Left ventricle myocardium superior (tissue), 1 donor: ENCODE data around the gene MPL. TPM values are rescaled to one million over a fixed set of nuclear protein-coding genes. Genes with fewer than 3 reads are reported as not detected.

Source experiments
- ATAC-seq: fragments of 200-7000 bp; cut with Tn5 transposase; one replicate; pipeline ENCODE4 v1.9.1; 2020; ENCODE audit warnings: mild to moderate bottlenecking, moderate library complexity
- DNase-seq: peaks from one replicate; pipeline ENCODE4 v3.0.0-alpha.2; 2020
- intact Hi-C: fragments of 100-400 bp; cut with micrococcal nuclease; formaldehyde crosslinking; loops from one replicate; pipeline ENCODE4 v1.11.0; 2022
- total RNA-seq: library from RNA; stranded (reverse); fragmentation: NEBNext Ultra II Directional; extraction: Animal tissue kit (Norgen Biotek cat#: 25700); gene quantifications from one replicate; pipeline ENCODE4 v1.2.1, GENCODE V29; 2021
- donor health status: DM: no; HTN: yes; CAD: no; lungs with severe emphysema.

The MPL gene
- total RNA-seq, 1 donor from 2014 or later: 0.40 TPM

GRCh38 chr1:43305461-43305860, 32.2 kb upstream of the MPL start:
- DNase-seq: no peak
- intact Hi-C loops: no loop called here

GRCh38 chr1:43305926-43306687, 31.5 kb upstream of the MPL start:
- intact Hi-C loops: no loop called here
- ATAC-seq (no peak), DNase-seq (no peak)

More at GRCh38 chr1:43305461-43305860, 32.2 kb upstream of the MPL start:
- no peak for ATAC-seq

DNA sequence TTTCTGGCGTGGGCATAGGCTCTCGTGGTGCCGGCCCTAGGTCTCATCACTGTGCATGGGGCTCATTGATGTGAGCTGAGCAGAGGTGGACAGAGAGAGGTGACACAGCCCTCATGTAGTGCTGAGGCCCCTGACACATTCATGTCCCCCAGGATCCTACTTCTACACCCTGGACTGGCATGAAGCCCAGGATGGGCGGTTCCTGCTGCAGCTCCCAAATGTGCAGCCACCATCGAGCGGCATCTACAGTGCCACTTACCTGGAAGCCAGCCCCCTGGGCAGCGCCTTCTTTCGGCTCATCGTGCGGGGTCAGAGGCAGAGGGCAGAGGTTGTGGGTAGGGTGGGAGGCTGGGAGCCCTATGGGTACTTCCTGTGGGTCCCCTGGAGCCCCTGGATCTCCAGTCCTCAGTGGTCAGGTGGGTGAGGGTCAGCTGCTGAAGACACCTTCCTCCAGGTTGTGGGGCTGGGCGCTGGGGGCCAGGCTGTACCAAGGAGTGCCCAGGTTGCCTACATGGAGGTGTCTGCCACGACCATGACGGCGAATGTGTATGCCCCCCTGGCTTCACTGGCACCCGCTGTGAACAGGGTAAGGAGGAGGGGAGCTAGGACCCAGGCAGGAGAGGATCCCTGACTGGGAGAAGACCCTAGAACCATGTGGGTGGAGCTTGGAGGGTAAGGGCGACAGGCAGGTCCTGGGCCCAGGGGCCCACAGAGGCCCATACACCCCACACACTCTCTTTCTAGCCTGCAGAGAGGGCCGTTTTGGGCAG, 30.7 kb upstream of the MPL start:
- intact Hi-C loops: no loop called here
- no peak for DNase-seq
- no peak for ATAC-seq

DNA sequence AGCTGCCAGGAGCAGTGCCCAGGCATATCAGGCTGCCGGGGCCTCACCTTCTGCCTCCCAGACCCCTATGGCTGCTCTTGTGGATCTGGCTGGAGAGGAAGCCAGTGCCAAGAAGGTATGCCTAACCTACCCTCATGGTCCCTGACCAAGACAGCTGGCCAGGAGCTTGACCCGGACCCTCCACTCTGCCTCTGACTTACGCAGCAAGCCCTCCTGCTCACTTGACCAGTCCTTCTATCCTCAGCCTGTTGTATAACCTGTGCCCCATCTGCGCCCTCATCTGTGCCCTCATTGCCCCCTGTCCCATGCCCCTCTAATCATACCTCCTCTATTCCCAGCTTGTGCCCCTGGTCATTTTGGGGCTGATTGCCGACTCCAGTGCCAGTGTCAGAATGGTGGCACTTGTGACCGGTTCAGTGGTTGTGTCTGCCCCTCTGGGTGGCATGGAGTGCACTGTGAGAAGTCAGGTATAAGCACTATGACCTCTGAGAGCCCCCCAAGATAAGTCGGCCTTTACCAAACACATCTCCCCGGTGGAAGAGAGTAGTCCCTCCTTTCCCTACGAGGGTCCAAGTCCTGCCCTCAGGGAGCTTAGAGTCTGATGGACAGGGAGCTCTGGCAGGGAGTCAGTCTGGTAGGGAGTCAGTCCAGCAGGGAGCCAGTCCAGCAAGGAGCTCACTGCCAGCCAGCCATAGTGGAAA, 30.0 kb upstream of the MPL start:
- intact Hi-C loops: no loop called here
- DNase-seq (no peak), ATAC-seq (no peak)

DNA sequence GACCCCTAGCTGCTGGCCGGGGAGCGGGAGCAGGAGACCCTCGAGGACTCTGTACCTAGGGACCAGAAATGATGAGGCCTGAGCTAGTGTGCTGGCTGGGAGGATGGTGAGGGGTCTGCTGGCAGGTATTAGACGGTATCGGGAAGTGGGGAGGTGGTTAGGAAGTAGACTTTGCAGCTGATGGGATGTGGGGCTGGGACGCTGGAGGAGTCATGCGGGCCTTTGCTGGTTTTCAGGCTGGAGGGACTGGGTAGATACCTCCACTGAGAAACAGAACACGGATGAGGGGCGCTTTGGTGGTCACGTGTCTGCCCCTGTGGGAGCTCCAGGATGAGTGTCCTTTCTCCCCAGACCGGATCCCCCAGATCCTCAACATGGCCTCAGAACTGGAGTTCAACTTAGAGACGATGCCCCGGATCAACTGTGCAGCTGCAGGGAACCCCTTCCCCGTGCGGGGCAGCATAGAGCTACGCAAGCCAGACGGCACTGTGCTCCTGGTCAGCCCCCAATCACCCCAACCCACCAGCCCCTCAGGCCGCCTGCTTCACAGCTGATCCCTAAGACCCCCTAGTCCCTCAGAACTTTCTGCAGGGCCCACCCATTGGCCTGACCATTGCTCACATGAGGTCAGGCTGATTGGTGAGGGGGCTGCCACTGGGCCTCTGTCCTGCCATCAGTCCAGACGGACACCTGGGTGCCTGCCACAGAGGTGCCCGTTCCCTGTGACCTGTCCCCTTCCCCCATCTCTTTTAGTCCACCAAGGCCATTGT, 28.8 kb upstream of the MPL start:
- DNase-seq (no peak), ATAC-seq (no peak)
- intact Hi-C loops: no loop called here

GRCh38 chr1:43309405-43310025, 28.1 kb upstream of the MPL start:
- intact Hi-C loops: no loop called here
- DNase-seq (no peak), ATAC-seq (no peak)

- no peak for DNase-seq
- intact Hi-C loops: no loop called here
- ATAC-seq: no peak
Observed at GRCh38 chr1:43311521-43311920, 26.1 kb upstream of the MPL start.

GRCh38 chr1:43312212-43312623, 25.4 kb upstream of the MPL start:
- intact Hi-C loops: no loop called here
- no peak for ATAC-seq
- no peak for DNase-seq

DNA sequence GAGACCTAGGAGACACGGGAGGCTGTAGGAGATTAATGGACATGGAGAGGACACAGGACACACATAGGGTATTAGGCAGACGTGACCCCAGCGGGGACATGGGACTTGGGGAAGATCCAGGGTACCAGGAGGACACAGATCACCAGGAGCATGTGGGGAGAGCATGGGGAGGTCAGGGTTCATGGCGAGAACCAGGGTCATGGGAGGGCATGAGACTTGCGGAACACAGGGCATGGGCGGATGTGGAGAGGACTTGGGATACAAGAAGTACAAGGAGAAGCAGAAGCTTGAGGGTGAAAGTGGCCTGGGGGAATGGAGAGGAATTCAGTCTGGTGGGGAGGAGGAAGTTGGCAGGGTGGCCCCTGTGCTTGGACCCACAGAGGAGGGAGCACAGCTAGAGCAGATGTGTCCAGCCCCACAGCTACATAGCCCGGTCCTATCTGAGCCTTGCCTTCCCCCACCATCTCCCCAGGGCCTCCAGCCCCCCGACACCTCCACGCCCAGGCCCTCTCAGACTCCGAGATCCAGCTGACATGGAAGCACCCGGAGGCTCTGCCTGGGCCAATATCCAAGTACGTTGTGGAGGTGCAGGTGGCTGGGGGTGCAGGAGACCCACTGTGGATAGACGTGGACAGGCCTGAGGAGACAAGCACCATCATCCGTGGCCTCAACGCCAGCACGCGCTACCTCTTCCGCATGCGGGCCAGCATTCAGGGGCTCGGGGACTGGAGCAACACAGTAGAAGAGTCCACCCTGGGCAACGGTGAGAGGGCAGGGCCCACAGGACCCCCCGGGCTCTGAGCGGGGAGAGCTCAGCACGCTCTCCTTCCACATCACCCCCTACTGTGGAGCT, 24.7 kb upstream of the MPL start:
- DNase-seq: no peak
- no peak for ATAC-seq
- intact Hi-C loops: no loop called here

DNA sequence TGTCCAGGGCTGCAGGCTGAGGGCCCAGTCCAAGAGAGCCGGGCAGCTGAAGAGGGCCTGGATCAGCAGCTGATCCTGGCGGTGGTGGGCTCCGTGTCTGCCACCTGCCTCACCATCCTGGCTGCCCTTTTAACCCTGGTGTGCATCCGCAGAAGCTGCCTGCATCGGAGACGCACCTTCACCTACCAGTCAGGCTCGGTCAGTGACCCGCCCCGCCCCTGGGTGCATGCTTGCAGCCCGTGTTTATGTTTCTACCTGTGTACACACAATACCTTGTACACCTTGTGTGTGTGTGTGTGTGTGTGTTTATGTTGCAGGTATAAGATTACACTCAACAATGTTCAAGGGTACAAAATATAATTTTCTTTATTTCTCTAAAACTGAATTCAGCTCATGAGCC, 23.8 kb upstream of the MPL start:
- intact Hi-C loops: no loop called here
- DNase-seq: no peak

GRCh38 chr1:43314233-43314632, 23.4 kb upstream of the MPL start:
- intact Hi-C loops: no loop called here
- ATAC-seq (no peak), DNase-seq (no peak)

More for the DNA sequence above, 23.8 kb upstream of the MPL start:
- ATAC-seq: no peak

GRCh38 chr1:43315481-43315880, 22.1 kb upstream of the MPL start:
- ATAC-seq (no peak), DNase-seq (no peak)
- intact Hi-C loops: no loop called here

DNA sequence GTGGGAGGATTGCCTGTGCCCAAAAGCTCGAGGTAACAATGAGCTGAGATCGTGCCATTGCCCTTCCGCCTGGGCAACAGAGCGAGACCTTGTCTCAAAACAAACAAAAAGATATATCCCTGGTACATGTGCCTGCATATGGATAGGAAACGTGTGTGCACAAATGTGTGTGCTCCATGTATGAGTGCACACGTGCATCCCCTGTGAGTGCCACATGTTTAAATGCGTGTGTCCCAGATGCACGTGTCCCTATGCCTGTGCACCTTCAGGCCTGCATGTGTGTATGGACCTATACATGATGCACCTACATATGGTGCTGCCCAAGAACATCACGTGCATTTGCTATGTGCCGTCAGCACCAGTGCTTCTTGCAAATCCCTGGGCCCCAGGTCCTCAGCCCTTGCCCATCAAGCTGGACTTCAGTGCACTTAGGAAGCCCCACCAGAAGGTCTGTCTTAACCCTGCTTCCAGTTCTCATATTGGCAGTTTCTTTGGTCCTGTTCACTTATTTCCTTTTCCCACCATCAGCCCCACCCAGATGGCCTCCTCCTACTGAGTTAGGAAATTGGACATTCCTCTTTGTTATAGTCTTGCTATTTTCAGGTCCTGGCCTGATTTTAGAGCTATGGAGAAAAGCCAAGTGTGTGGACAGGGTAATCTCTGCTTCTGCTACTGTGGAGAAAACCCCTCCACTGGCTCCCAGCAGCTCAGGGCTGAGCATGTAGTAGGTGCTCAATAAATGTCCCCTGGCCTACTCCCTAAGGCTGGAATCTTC, 21.5 kb upstream of the MPL start:
- ATAC-seq: no peak
- no peak for DNase-seq
- intact Hi-C loops: no loop called here

DNA sequence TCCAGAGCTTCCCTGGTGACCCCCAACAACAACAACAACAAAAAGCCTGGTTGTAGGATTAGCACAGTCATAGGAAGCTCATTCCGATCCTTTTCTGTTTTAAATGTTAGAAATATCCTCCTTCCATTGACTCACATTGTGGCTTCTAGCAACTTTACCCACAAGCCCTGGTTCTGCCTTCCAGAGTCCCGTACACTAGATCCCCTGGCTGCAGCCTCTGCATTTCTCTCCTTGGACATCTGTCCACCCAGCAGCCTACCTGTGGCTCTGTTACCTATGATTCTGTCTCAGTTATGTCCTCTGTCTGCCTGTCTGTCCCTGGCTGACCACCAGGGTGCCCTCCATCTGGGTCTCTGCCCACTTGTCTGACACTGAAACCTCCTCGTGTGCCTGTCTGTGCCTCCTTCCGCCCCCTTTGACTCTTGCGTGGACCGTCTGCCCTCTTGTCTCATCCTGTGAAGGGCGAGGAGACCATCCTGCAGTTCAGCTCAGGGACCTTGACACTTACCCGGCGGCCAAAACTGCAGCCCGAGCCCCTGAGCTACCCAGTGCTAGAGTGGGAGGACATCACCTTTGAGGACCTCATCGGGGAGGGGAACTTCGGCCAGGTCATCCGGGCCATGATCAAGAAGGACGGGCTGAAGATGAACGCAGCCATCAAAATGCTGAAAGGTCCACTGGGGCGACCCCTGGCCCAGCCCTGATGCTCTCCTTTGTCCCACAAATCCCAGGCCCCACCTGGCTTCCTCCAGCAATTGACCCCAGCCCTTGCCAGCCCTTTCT, 20.7 kb upstream of the MPL start:
- ATAC-seq: no peak
- no peak for DNase-seq
- intact Hi-C loops: no loop called here

DNA sequence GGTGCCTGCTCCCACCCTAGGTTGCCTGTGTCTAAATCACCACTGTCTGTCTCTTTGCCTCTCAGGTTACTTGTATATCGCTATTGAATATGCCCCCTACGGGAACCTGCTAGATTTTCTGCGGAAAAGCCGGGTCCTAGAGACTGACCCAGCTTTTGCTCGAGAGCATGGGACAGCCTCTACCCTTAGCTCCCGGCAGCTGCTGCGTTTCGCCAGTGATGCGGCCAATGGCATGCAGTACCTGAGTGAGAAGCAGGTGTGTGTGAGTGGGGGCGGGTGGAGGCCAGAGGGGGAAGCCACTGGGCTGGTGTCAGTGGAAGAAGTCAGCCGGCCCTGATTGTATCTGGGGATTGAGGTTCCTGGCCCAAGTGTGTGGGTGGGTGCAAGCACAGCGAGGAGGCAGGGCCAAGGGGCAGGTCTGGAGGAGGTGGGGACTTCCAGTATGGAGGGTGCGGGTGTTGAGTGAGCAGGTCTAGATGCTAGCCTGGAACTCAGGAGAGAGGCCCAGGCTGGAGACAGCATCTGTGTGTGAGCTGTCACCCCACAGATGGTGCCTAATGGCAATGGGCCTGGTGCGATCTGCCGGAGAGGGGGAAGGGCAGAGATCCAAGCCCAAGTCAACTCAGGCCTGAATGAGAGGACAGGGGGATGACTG, 19.7 kb upstream of the MPL start:
- ATAC-seq (no peak), DNase-seq (no peak)
- intact Hi-C loops: no loop called here

DNA sequence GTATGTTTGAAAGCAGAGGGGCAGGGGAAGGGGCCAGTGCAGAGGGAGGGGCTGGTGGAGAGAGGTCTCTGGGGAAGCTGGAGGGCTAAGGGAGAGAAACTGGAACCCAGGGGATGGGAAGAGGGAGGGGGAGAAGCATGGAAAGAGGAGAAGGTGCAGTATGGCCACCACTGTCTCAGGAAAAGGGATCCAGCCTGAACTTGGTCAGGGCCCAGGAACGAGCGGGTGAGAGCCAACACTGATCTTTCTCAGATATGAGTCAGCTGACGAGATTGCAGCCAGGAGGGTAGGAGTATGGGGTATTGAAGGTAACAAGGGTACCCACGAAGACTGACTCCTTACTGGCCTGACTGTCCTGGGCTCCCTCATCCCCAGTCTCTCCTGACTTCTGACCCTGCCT, 18.8 kb upstream of the MPL start:
- intact Hi-C loops: no loop called here
- ATAC-seq (no peak), DNase-seq (no peak)
